Hepatocyte (in vitro differentiated cells): ENCODE data around the gene SH3RF1. TPM values are rescaled to one million over a fixed set of nuclear protein-coding genes. Genes with fewer than 3 reads are reported as not detected.

ENCODE experiments used
- DNase-seq: peaks from one replicate; pipeline ENCODE4 v3.0.0-alpha.2; 2016; ENCODE audit warnings: low spot score
- H2AFZ ChIP-seq: fragments of 200-600 bp; sonication (generic); 2 replicates; pipeline ENCODE4 v1.6.0; 2016; ENCODE audit warnings: antibody characterized with exemption, mild to moderate bottlenecking
- H3K27ac ChIP-seq: fragments of 200-600 bp; sonication (generic); 2 replicates; pipeline ENCODE4 v1.5.1; 2016; ENCODE audit warnings: mild to moderate bottlenecking
- H3K27me3 ChIP-seq: fragments of 200-600 bp; sonication (generic); 2 replicates; pipeline ENCODE4 v1.6.1; 2016
- H3K36me3 ChIP-seq: fragments of 200-600 bp; sonication (generic); replicated peaks from 2 replicates; pipeline ENCODE4 v1.5.1; 2016; ENCODE audit warnings: low read depth; ENCODE audit not compliant: insufficient read depth
- H3K4me1 ChIP-seq: fragments of 200-600 bp; sonication (generic); 2 replicates; pipeline ENCODE4 v1.5.1; 2016; ENCODE audit warnings: mild to moderate bottlenecking, moderate library complexity; ENCODE audit not compliant: insufficient read depth
- H3K4me2 ChIP-seq: fragments of 200-600 bp; sonication (generic); 2 replicates; pipeline ENCODE4 v1.6.0; 2016
- H3K4me3 ChIP-seq: fragments of 200-600 bp; sonication (generic); 2 replicates; pipeline ENCODE4 v1.5.1; 2016; ENCODE audit warnings: mild to moderate bottlenecking
- H3K79me2 ChIP-seq: fragments of 200-600 bp; sonication (generic); 2 replicates; pipeline ENCODE4 v1.6.0; 2017; ENCODE audit warnings: mild to moderate bottlenecking
- H3K9me2 ChIP-seq: fragments of 200-600 bp; sonication (generic); replicated peaks from 2 replicates; pipeline ENCODE4 v1.6.0; 2017; ENCODE audit warnings: mild to moderate bottlenecking; ENCODE audit not compliant: insufficient read depth
- H3K9me3 ChIP-seq: fragments of 200-600 bp; sonication (generic); 2 replicates; pipeline ENCODE4 v1.5.1; 2016; ENCODE audit warnings: low read depth, mild to moderate bottlenecking
- H4K20me1 ChIP-seq: fragments of 200-600 bp; sonication (generic); 2 replicates; pipeline ENCODE4 v1.6.0; 2016; ENCODE audit warnings: mild to moderate bottlenecking; ENCODE audit not compliant: insufficient read depth, poor library complexity, severe bottlenecking
- EZH2 ChIP-seq: fragments of 200-600 bp; sonication (generic); IDR thresholded peaks from 2 replicates; pipeline ENCODE4 v1.6.1; 2016; ENCODE audit warnings: antibody characterized with exemption, mild to moderate bottlenecking, borderline replicate concordance
- EZH2phosphoT487 ChIP-seq: fragments of 200-600 bp; sonication (generic); IDR thresholded peaks from one replicate; pipeline ENCODE4 v1.6.1; 2018; ENCODE audit warnings: antibody characterized with exemption, mild to moderate bottlenecking, low read depth, moderate library complexity; ENCODE audit not compliant: unreplicated experiment, severe bottlenecking
- WGBS: methylation state at CpG from one replicate; pipeline ENCODE4 v1.1.6; 2016; ENCODE audit warnings: low lambda C conversion rate; ENCODE audit errors: missing lambda C conversion rate; 5-methylcytosine and 5-hydroxymethylcytosine counted together
- polyA plus RNA-seq: library from polyadenylated mRNA; unstranded; fragments of >200 nt; fragmentation: Nextera tagmentation; extraction: Ambion mirVana; gene quantifications from 2 replicates; pipeline ENCODE4 v1.2.1, GENCODE V29; 2016
- total RNA-seq: library from RNA; depleted of rRNA; stranded (reverse); fragments of >200 nt; gene quantifications from 2 replicates; pipeline ENCODE4 v1.2.3, GENCODE V29; 2014
- TF ChIP-seq, protein P1 (sequence below): fragments of 200-600 bp; sonication (generic); IDR thresholded peaks from 2 replicates; pipeline ENCODE4 v1.5.1; 2016; ENCODE audit warnings: antibody characterized with exemption, mild to moderate bottlenecking; ENCODE audit not compliant: poor library complexity

The SH3RF1 gene
- total and polyA plus RNA-seq, 2 experiments from 2014 or later: 15.5 to 16.4 TPM

DNA sequence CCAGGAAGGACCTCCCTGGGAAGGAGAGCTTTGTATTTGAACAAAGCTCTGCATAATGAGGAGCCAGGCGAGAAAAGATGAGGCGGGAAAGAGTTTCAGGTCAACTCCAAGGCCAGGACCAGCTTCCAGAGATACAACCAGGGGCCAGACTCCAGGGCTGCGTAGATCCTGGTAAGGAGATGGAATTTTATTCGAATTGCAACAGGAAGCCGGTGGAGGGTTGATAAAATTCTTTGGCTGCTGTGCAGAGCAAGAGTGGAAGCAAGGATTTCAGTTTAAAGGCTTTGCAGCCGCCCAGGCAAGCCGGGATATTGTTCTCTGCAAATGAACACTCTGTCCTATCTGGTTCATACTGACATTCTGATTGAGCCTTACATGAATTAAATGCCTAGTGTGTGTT is 220.5 kb downstream of the SH3RF1 start:
- Histone ChIP-seq H3K9me3 (no peaks in the 10 kb centered on the region), H2AFZ (no peak overlapping the region), H3K9me2 (no peaks in the 10 kb centered on the region), H3K4me2 (no peak overlapping the region), H3K36me3 (no peaks in the 10 kb centered on the region), H3K27ac (no peak overlapping the region), H3K79me2 (no peaks in the 10 kb centered on the region), H3K27me3 (no peaks in the 10 kb centered on the region), H3K4me3 (no peak overlapping the region), H3K4me1 (peaks cover 9% of the 10 kb centered on the region), H4K20me1 (no peaks in the 10 kb centered on the region)
- WGBS: 71% methylated on average over 7 of the region's 7 CpGs
- DNase-seq: no peak
- TF ChIP-seq, protein P1, sequence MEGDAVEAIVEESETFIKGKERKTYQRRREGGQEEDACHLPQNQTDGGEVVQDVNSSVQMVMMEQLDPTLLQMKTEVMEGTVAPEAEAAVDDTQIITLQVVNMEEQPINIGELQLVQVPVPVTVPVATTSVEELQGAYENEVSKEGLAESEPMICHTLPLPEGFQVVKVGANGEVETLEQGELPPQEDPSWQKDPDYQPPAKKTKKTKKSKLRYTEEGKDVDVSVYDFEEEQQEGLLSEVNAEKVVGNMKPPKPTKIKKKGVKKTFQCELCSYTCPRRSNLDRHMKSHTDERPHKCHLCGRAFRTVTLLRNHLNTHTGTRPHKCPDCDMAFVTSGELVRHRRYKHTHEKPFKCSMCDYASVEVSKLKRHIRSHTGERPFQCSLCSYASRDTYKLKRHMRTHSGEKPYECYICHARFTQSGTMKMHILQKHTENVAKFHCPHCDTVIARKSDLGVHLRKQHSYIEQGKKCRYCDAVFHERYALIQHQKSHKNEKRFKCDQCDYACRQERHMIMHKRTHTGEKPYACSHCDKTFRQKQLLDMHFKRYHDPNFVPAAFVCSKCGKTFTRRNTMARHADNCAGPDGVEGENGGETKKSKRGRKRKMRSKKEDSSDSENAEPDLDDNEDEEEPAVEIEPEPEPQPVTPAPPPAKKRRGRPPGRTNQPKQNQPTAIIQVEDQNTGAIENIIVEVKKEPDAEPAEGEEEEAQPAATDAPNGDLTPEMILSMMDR: no peak
- no peak for TF ChIP-seq EZH2phosphoT487
- TF ChIP-seq EZH2: no peak

- Histone ChIP-seq H3K9me2 (no peaks in the 10 kb centered on the region), H3K36me3 (no peaks in the 10 kb centered on the region), H3K79me2 (no peaks in the 10 kb centered on the region), H3K4me3 (no peak overlapping the region), H3K27me3 (no peaks in the 10 kb centered on the region), H3K9me3 (no peaks in the 10 kb centered on the region), H2AFZ (no peak overlapping the region), H3K4me2 (no peak overlapping the region), H4K20me1 (no peaks in the 10 kb centered on the region), H3K4me1 (peaks cover 9% of the 10 kb centered on the region), H3K27ac (no peak overlapping the region)
- WGBS: 98% methylated on average over 9 of the region's 9 CpGs
- no peak for DNase-seq
- TF ChIP-seq EZH2 (no peak), EZH2phosphoT487 (no peak)
- TF ChIP-seq, protein P1: no peak
Measured at GRCh38 chr4:169048868-169049414, 221.8 kb downstream of the SH3RF1 start.

GRCh38 chr4:169047956-169048355 is 222.8 kb downstream of the SH3RF1 start:
- WGBS: 90% methylated on average over 4 of the region's 4 CpGs
- Histone ChIP-seq H3K9me3 (no peaks in the 10 kb centered on the region), H3K9me2 (no peaks in the 10 kb centered on the region), H4K20me1 (no peaks in the 10 kb centered on the region), H3K27me3 (no peaks in the 10 kb centered on the region), H3K4me3 (no peak overlapping the region), H2AFZ (no peak overlapping the region), H3K36me3 (no peaks in the 10 kb centered on the region), H3K4me1 (peaks cover 9% of the 10 kb centered on the region), H3K27ac (no peak overlapping the region), H3K79me2 (no peaks in the 10 kb centered on the region), H3K4me2 (no peak overlapping the region)
- TF ChIP-seq EZH2 (no peak), EZH2phosphoT487 (no peak)
- TF ChIP-seq, protein P1: no peak
- DNase-seq: no peak
